ENCODE data around the gene HK1.
A peak's percentile ranks its signal among the peaks of the same experiment; 100 is the strongest.

GRCh38 chr10:69449841-69450240 lies 171.5 kb downstream of the HK1 start:
- TF ChIP-seq CTCF (IDR thresholded peaks at IDR 0.05; ENCODE audit: low read depth, low read length) = peak; percentile 19; the same call in 1 of the 2 replicates
- TF ChIP-seq EZH2phosphoT487 (IDR thresholded peaks at IDR 0.05; ENCODE audit: low read depth) = no peak
